Mesendoderm (in vitro differentiated cells): ENCODE measurements around the gene GNA12.
A peak's percentile ranks its signal among the peaks of the same experiment; 100 is the strongest.

Experiments used
- DNase-seq: peaks from one replicate; pipeline ENCODE4 v3.0.0; 2013
- H2AK5ac ChIP-seq: 2 replicates; pipeline ENCODE4 v1.6.1; 2013; ENCODE audit warnings: low read length, inconsistent platforms
- H2BK120ac ChIP-seq: 2 replicates; pipeline ENCODE4 v1.6.1; 2013; ENCODE audit warnings: low read depth, mild to moderate bottlenecking, low read length, moderate library complexity, mixed read lengths
- H2BK15ac ChIP-seq: replicated peaks from 2 replicates; pipeline ENCODE4 v1.6.1; 2013; ENCODE audit warnings: low read depth, mild to moderate bottlenecking, moderate library complexity
- H2BK5ac ChIP-seq: 2 replicates; pipeline ENCODE4 v1.6.1; 2013; ENCODE audit warnings: low read length, inconsistent platforms
- H3K18ac ChIP-seq: 2 replicates; pipeline ENCODE4 v1.6.1; 2013; ENCODE audit warnings: mild to moderate bottlenecking, low read length, mixed read lengths
- H3K23ac ChIP-seq: one replicate; pipeline ENCODE4 v1.6.1; 2013; ENCODE audit warnings: low read length
- H3K27ac ChIP-seq: 2 replicates; pipeline ENCODE4 v1.5.1; 2013; ENCODE audit warnings: low read depth, mild to moderate bottlenecking, inconsistent platforms, low read length, moderate library complexity
- H3K27me3 ChIP-seq: 2 replicates; pipeline ENCODE4 v1.6.1; 2013; ENCODE audit warnings: low read length, control low read depth, mild to moderate bottlenecking, inconsistent platforms; ENCODE audit not compliant: insufficient read depth, poor library complexity
- H3K36me3 ChIP-seq: 2 replicates; pipeline ENCODE4 v1.6.1; 2013; ENCODE audit warnings: low read length, inconsistent platforms; ENCODE audit not compliant: control insufficient read depth, insufficient read depth
- H3K4ac ChIP-seq: one replicate; pipeline ENCODE4 v1.6.1; 2013; ENCODE audit warnings: low read depth, mild to moderate bottlenecking, low read length, moderate library complexity
- H3K4me1 ChIP-seq: 2 replicates; pipeline ENCODE4 v1.6.1; 2013; ENCODE audit warnings: low read depth, low read length, inconsistent platforms; ENCODE audit not compliant: control insufficient read depth
- H3K4me2 ChIP-seq: 2 replicates; pipeline ENCODE4 v1.6.1; 2013; ENCODE audit warnings: low read length
- H3K4me3 ChIP-seq: 2 replicates; pipeline ENCODE4 v1.5.1; 2013; ENCODE audit warnings: mild to moderate bottlenecking, low read length
- H3K56ac ChIP-seq: one replicate; pipeline ENCODE4 v1.6.1; 2013; ENCODE audit warnings: low read length
- H3K79me1 ChIP-seq: 2 replicates; pipeline ENCODE4 v1.6.1; 2013; ENCODE audit warnings: low read length, inconsistent platforms
- H3K79me2 ChIP-seq: 2 replicates; pipeline ENCODE4 v1.6.1; 2013; ENCODE audit warnings: mild to moderate bottlenecking, low read length; ENCODE audit not compliant: control insufficient read depth, insufficient read depth
- H3K9ac ChIP-seq: 2 replicates; pipeline ENCODE4 v1.6.1; 2013; ENCODE audit warnings: low read length, inconsistent platforms
- H4K5ac ChIP-seq: one replicate; pipeline ENCODE4 v1.6.1; 2013; ENCODE audit warnings: low read length
- H4K8ac ChIP-seq: one replicate; pipeline ENCODE4 v1.6.1; 2013; ENCODE audit warnings: low read depth, mild to moderate bottlenecking, control low read depth, low read length, moderate library complexity
- WGBS: extraction: QIAGEN DNeasy Blood & Tissue Kit; methylation state at CpG from one replicate; pipeline ENCODE4 v1.1.7; 2013; ENCODE audit warnings: low lambda C conversion rate, missing lambda C conversion rate; ENCODE audit not compliant: insufficient coverage; ENCODE audit errors: extremely low coverage; 5-methylcytosine and 5-hydroxymethylcytosine counted together

The GNA12 gene

GRCh38 chr7:2818653-2819052, 25.5 kb downstream of the GNA12 start:
- H3K23ac ChIP-seq = no peak overlapping the region
- no peak overlapping the region for H3K4me3 ChIP-seq
- no peak overlapping the region for H2BK15ac ChIP-seq
- H2BK120ac ChIP-seq = no peak overlapping the region
- no peak overlapping the region for H3K18ac ChIP-seq
- H3K79me1 ChIP-seq = peaks cover 31% of the 10 kb centered on the region
- no peak overlapping the region for H3K27ac ChIP-seq
- no peak overlapping the region for H4K5ac ChIP-seq
- peaks cover 81% of the 10 kb centered on the region for H3K79me2 ChIP-seq
- no CpG with 5 or more reads among the region's 12 CpGs for WGBS
- no peak overlapping the region for H3K4me2 ChIP-seq
- no peak overlapping the region for H4K8ac ChIP-seq
- H2AK5ac ChIP-seq = no peak overlapping the region
- H3K27me3 ChIP-seq = no peaks in the 10 kb centered on the region
- no peak overlapping the region for H3K4ac ChIP-seq
- DNase-seq = no peak
- peaks cover 12% of the 10 kb centered on the region for H3K4me1 ChIP-seq
- no peak overlapping the region for H3K9ac ChIP-seq
- H3K56ac ChIP-seq = no peak overlapping the region
- no peaks in the 10 kb centered on the region for H3K36me3 ChIP-seq
- no peak overlapping the region for H2BK5ac ChIP-seq

GRCh38 chr7:2818121-2818520, 26.0 kb downstream of the GNA12 start:
- Histone ChIP-seq H2AK5ac (no peak overlapping the region), H3K27me3 (no peaks in the 10 kb centered on the region), H3K4me1 (peaks cover 12% of the 10 kb centered on the region), H3K79me1 (peaks cover 32% of the 10 kb centered on the region), H3K23ac (no peak overlapping the region), H3K27ac (no peak overlapping the region), H4K8ac (no peak overlapping the region), H3K56ac (no peak overlapping the region), H3K9ac (no peak overlapping the region), H3K79me2 (peaks cover 83% of the 10 kb centered on the region), H4K5ac (no peak overlapping the region), H3K36me3 (no peaks in the 10 kb centered on the region), H3K18ac (no peak overlapping the region), H3K4me3 (no peak overlapping the region), H3K4me2 (no peak overlapping the region), H2BK120ac (no peak overlapping the region), H2BK5ac (no peak overlapping the region), H2BK15ac (no peak overlapping the region), H3K4ac (no peak overlapping the region)
- no CpG with 5 or more reads among the region's 7 CpGs for WGBS
- no peak for DNase-seq

- Histone ChIP-seq H4K5ac (no peak overlapping the region), H2BK15ac (no peak overlapping the region), H3K18ac (no peak overlapping the region), H4K8ac (no peak overlapping the region), H3K79me1 (peaks cover 32% of the 10 kb centered on the region), H3K4me1 (peaks cover 12% of the 10 kb centered on the region), H3K23ac (no peak overlapping the region), H3K27me3 (no peaks in the 10 kb centered on the region), H3K27ac (no peak overlapping the region), H3K4me3 (no peak overlapping the region), H3K4ac (no peak overlapping the region), H3K56ac (no peak overlapping the region), H2BK5ac (no peak overlapping the region), H2BK120ac (no peak overlapping the region), H3K4me2 (no peak overlapping the region), H3K79me2 (peaks cover 80% of the 10 kb centered on the region), H3K9ac (no peak overlapping the region), H2AK5ac (no peak overlapping the region), H3K36me3 (no peaks in the 10 kb centered on the region)
- no CpG with 5 or more reads among the region's 3 CpGs for WGBS
- no peak for DNase-seq
These were observed 26.7 kb downstream of the GNA12 start for GRCh38 chr7:2817456-2817855.

GRCh38 chr7:2815875-2816245, 28.2 kb downstream of the GNA12 start:
- Histone ChIP-seq H2BK120ac (no peak overlapping the region), H3K4me1 (peaks cover 1% of the 10 kb centered on the region), H3K27ac (no peak overlapping the region), H3K4me2 (no peak overlapping the region), H3K79me1 (peaks cover 29% of the 10 kb centered on the region), H3K23ac (no peak overlapping the region), H3K36me3 (no peaks in the 10 kb centered on the region), H3K4me3 (no peak overlapping the region), H3K18ac (no peak overlapping the region), H3K79me2 (peaks cover 77% of the 10 kb centered on the region), H4K5ac (no peak overlapping the region), H3K9ac (no peak overlapping the region), H4K8ac (no peak overlapping the region), H2BK5ac (no peak overlapping the region), H3K56ac (no peak overlapping the region), H3K4ac (no peak overlapping the region), H3K27me3 (no peaks in the 10 kb centered on the region), H2BK15ac (no peak overlapping the region), H2AK5ac (no peak overlapping the region)
- whole genome bisulfite sequencing = no CpG with 5 or more reads among the region's 16 CpGs
- DNase-seq = no peak

GRCh38 chr7:2814946-2815874, 28.9 kb downstream of the GNA12 start:
- Histone ChIP-seq H4K8ac (no peak overlapping the region), H3K9ac (no peak overlapping the region), H3K4ac (no peak overlapping the region), H3K4me1 (no peaks in the 10 kb centered on the region), H2BK5ac (no peak overlapping the region), H3K79me2 (peaks cover 78% of the 10 kb centered on the region), H3K56ac (peak overlapping the region; percentile 29), H2BK120ac (no peak overlapping the region), H3K36me3 (no peaks in the 10 kb centered on the region), H3K27ac (peak overlapping the region; percentile 14), H2BK15ac (no peak overlapping the region), H3K27me3 (no peaks in the 10 kb centered on the region), H3K23ac (no peak overlapping the region), H4K5ac (no peak overlapping the region), H3K18ac (peak overlapping the region; percentile 29), H2AK5ac (no peak overlapping the region), H3K4me3 (no peak overlapping the region), H3K79me1 (peaks cover 31% of the 10 kb centered on the region), H3K4me2 (no peak overlapping the region)
- DNase-seq = peak; percentile 90
- no CpG with 5 or more reads among the region's 31 CpGs for WGBS
